Dermis blood vessel endothelial cell (primary cell): Measurements from ENCODE around the gene KIAA1191. TPM values are rescaled to one million over a fixed set of nuclear protein-coding genes. Genes with fewer than 3 reads are reported as not detected.

Source experiments
- DNase-seq: peaks from one replicate; pipeline ENCODE4 v3.0.0; 2010
- total RNA-seq: library from RNA; depleted of rRNA; stranded (reverse); fragments of >200 nt; gene quantifications from 2 replicates; pipeline ENCODE4 v1.2.3, GENCODE V29; 2014

KIAA1191 gene
- total RNA-seq, 1 donor from 2014 or later = 88.0 TPM

GRCh38 chr5:176389135-176390123, 27.9 kb upstream of the KIAA1191 start:
- DNase-seq = no peak

- peak; percentile 99 for DNase-seq
Measured at GRCh38 chr5:176388444-176389134, 27.0 kb upstream of the KIAA1191 start, which contains the start of the genes HIGD2A and NOP16. Gene HIGD2A (plus strand): TSS chr5:176388751. CDS start chr5:176388820, 69 bp downstream. Gene NOP16 (minus strand): TSS chr5:176388598. CDS start chr5:176388539, 59 bp downstream.

GRCh38 chr5:176388003-176388443, 26.5 kb upstream of the KIAA1191 start:
- peak; percentile 41 for DNase-seq

- peak; percentile 15 for DNase-seq
Measured at GRCh38 chr5:176387384-176387925, 25.9 kb upstream of the KIAA1191 start.

- no peak for DNase-seq
Measured at GRCh38 chr5:176386491-176386890, 24.9 kb upstream of the KIAA1191 start.

GRCh38 chr5:176384991-176385390, 23.4 kb upstream of the KIAA1191 start:
- no peak for DNase-seq

GRCh38 chr5:176384366-176384930, 22.9 kb upstream of the KIAA1191 start:
- no peak for DNase-seq

GRCh38 chr5:176383961-176384360, 22.4 kb upstream of the KIAA1191 start:
- no peak for DNase-seq

- DNase-seq = no peak
Measured at GRCh38 chr5:176383248-176383905, 21.8 kb upstream of the KIAA1191 start.

GRCh38 chr5:176382721-176383120, 21.2 kb upstream of the KIAA1191 start:
- no peak for DNase-seq

- DNase-seq = no peak
Measured at GRCh38 chr5:176381979-176382378, 20.4 kb upstream of the KIAA1191 start.

GRCh38 chr5:176381423-176381822, 19.9 kb upstream of the KIAA1191 start:
- DNase-seq = no peak

GRCh38 chr5:176379881-176380280, 18.3 kb upstream of the KIAA1191 start:
- DNase-seq = no peak

GRCh38 chr5:176373100-176373818, 11.7 kb upstream of the KIAA1191 start:
- no peak for DNase-seq

GRCh38 chr5:176371621-176372539, 10.3 kb upstream of the KIAA1191 start:
- DNase-seq = no peak

- no peak for DNase-seq
Measured at GRCh38 chr5:176369934-176370711, 8.6 kb upstream of the KIAA1191 start.

GRCh38 chr5:176368726-176369125, 7.2 kb upstream of the KIAA1191 start:
- no peak for DNase-seq

- DNase-seq = no peak
Measured at GRCh38 chr5:176366232-176366894, 4.8 kb upstream of the KIAA1191 start.
